DND-41 (cell line): ENCODE results near the gene PEAK1.

Experiments
- ATAC-seq: fragments of 200-7000 bp; cut with Tn5 transposase; 3 replicates; pipeline ENCODE4 v1.9.1; 2021; ENCODE audit warnings: low read depth; ENCODE audit not compliant: insufficient read depth
- DNase-seq: peaks from one replicate; pipeline ENCODE4 v3.0.0-alpha.2; 2020
- H2AFZ ChIP-seq: 2 replicates; pipeline ENCODE4 v1.6.0; 2012; ENCODE audit warnings: low read depth, low read length
- H3K27ac ChIP-seq: 2 replicates; pipeline ENCODE4 v1.5.1; 2012; ENCODE audit warnings: low read length, inconsistent platforms
- H3K27me3 ChIP-seq: fragments of 200-600 bp; sonication (generic); 2 replicates; pipeline ENCODE4 v1.6.0; 2012; ENCODE audit warnings: low read length, mild to moderate bottlenecking, inconsistent platforms; ENCODE audit not compliant: insufficient read depth, poor library complexity
- H3K36me3 ChIP-seq: 2 replicates; pipeline ENCODE4 v1.5.1; 2012; ENCODE audit warnings: low read length, inconsistent platforms; ENCODE audit not compliant: insufficient read depth
- H3K4me1 ChIP-seq: 2 replicates; pipeline ENCODE4 v1.5.1; 2012; ENCODE audit warnings: mild to moderate bottlenecking, low read length; ENCODE audit not compliant: insufficient read depth
- H3K4me2 ChIP-seq: 2 replicates; pipeline ENCODE4 v1.6.0; 2012; ENCODE audit warnings: mild to moderate bottlenecking, moderate library complexity, low read length, inconsistent platforms; ENCODE audit not compliant: insufficient read depth
- H3K4me3 ChIP-seq, 2 experiments: fragments of 200-600 bp in 1 of 2; shearing (Covaris generic) in 1 of 2; 2 replicates each; pipeline ENCODE4 v1.5.1; 2012 to 2016; ENCODE audit warnings: inconsistent platforms in 2 of 2, low read length in 2 of 2, mild to moderate bottlenecking in 2 of 2, low read depth in 1 of 2, moderate library complexity in 1 of 2
- H3K79me2 ChIP-seq: 2 replicates; pipeline ENCODE4 v1.6.0; 2012; ENCODE audit warnings: low read length, inconsistent platforms; ENCODE audit not compliant: insufficient read depth
- H3K9ac ChIP-seq: 2 replicates; pipeline ENCODE4 v1.6.0; 2012; ENCODE audit warnings: low read depth, mild to moderate bottlenecking, inconsistent platforms, low read length, moderate library complexity
- H3K9me3 ChIP-seq: 2 replicates; pipeline ENCODE4 v1.5.1; 2012; ENCODE audit warnings: low read length, moderate library complexity, mild to moderate bottlenecking, inconsistent platforms; ENCODE audit not compliant: insufficient read depth, severe bottlenecking
- H4K20me1 ChIP-seq: 2 replicates; pipeline ENCODE4 v1.6.0; 2012; ENCODE audit warnings: low read length; ENCODE audit not compliant: insufficient read depth
- EZH2 ChIP-seq: IDR thresholded peaks from 3 replicates; pipeline ENCODE4 v1.6.1; 2012; ENCODE audit warnings: borderline replicate concordance, low read depth, mild to moderate bottlenecking, moderate library complexity, low read length, inconsistent platforms; ENCODE audit not compliant: severe bottlenecking
- TF ChIP-seq, protein P1 (sequence below): IDR thresholded peaks from 2 replicates; pipeline ENCODE4 v1.5.1; 2012; ENCODE audit warnings: borderline replicate concordance, low read length, moderate library complexity, mild to moderate bottlenecking; ENCODE audit not compliant: poor library complexity, severe bottlenecking; ENCODE audit errors: extremely low read depth

PEAK1 gene

DNA sequence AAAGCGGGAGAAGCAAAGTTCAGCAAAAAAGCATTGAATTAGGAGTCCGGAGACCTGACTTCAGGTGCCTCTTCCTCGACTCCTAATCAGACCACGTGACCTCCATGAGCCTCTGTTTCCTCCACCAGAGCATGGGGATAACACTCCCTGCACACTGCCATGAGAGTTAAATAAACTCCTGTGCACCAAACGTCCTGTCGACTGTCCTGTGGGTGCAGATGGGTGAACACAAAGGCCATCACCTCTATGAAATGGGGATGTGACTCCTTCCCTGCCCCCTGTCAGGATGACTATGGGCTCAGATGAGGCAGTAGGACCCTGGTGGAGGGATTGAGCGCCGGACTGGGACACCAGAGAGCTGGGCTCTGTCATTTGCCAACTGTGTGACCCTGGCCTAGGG lies 335.5 kb downstream of the PEAK1 start:
- no peak overlapping the region for H3K27ac ChIP-seq
- no peaks in the 10 kb centered on the region for H3K4me1 ChIP-seq
- ATAC-seq: no peak
- H3K4me3 ChIP-seq: no peak overlapping the region
- TF ChIP-seq, protein P1, sequence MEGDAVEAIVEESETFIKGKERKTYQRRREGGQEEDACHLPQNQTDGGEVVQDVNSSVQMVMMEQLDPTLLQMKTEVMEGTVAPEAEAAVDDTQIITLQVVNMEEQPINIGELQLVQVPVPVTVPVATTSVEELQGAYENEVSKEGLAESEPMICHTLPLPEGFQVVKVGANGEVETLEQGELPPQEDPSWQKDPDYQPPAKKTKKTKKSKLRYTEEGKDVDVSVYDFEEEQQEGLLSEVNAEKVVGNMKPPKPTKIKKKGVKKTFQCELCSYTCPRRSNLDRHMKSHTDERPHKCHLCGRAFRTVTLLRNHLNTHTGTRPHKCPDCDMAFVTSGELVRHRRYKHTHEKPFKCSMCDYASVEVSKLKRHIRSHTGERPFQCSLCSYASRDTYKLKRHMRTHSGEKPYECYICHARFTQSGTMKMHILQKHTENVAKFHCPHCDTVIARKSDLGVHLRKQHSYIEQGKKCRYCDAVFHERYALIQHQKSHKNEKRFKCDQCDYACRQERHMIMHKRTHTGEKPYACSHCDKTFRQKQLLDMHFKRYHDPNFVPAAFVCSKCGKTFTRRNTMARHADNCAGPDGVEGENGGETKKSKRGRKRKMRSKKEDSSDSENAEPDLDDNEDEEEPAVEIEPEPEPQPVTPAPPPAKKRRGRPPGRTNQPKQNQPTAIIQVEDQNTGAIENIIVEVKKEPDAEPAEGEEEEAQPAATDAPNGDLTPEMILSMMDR: no peak
- no peak for TF ChIP-seq EZH2
- H3K4me2 ChIP-seq: no peak overlapping the region
- no peak for DNase-seq
- no peaks in the 10 kb centered on the region for H3K36me3 ChIP-seq
- H2AFZ ChIP-seq: no peak overlapping the region
- H3K27me3 ChIP-seq: no peaks in the 10 kb centered on the region
- no peaks in the 10 kb centered on the region for H4K20me1 ChIP-seq
- H3K9me3 ChIP-seq: no peaks in the 10 kb centered on the region
- H3K79me2 ChIP-seq: no peaks in the 10 kb centered on the region
- H3K9ac ChIP-seq: no peak overlapping the region

- Histone ChIP-seq H3K27ac (no peak overlapping the region), H4K20me1 (no peaks in the 10 kb centered on the region), H3K27me3 (no peaks in the 10 kb centered on the region), H3K9me3 (no peaks in the 10 kb centered on the region), H3K4me2 (no peak overlapping the region), H3K79me2 (no peaks in the 10 kb centered on the region), H3K36me3 (no peaks in the 10 kb centered on the region), H3K4me1 (no peaks in the 10 kb centered on the region), H3K9ac (no peak overlapping the region), H3K4me3 (no peak overlapping the region), H2AFZ (no peak overlapping the region)
- TF ChIP-seq, protein P1: no peak
- ATAC-seq: 0 out of 3 replicates have a peak, but pooled peaks have one; percentile 27
- no peak for DNase-seq
These were observed 336.3 kb downstream of the PEAK1 start for GRCh38 chr15:77083381-77084160.

DNA sequence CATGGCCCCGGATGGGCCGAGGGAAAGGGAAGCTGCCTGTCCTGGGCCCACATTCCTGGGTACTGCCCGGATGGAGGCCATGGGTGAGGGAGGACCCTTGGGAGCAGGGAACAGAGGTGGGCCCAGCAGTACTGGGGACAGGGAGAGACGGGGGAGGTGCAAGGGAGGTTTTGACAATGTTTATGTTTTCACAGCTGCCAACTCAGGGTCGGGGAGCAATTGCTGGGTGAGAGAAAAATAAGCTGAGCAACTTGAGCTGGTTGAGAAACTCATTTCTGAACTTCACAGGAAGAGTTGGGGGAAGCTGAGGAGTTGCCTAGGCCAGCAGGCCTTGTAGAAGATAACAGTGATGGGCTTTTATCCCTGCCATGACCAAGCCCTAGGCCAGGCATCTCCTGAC lies 337.9 kb downstream of the PEAK1 start:
- Histone ChIP-seq H3K9me3 (no peaks in the 10 kb centered on the region), H3K27me3 (no peaks in the 10 kb centered on the region), H3K79me2 (no peaks in the 10 kb centered on the region), H3K36me3 (no peaks in the 10 kb centered on the region), H3K4me2 (no peak overlapping the region), H3K4me1 (no peaks in the 10 kb centered on the region), H3K4me3 (no peak overlapping the region), H2AFZ (no peak overlapping the region), H3K27ac (no peak overlapping the region), H4K20me1 (no peaks in the 10 kb centered on the region), H3K9ac (no peak overlapping the region)
- TF ChIP-seq EZH2: no peak
- ATAC-seq: no peak
- no peak for DNase-seq

- Histone ChIP-seq H3K79me2 (no peaks in the 10 kb centered on the region), H3K4me3 (no peak overlapping the region), H4K20me1 (no peaks in the 10 kb centered on the region), H3K27ac (no peak overlapping the region), H3K27me3 (no peaks in the 10 kb centered on the region), H3K9ac (no peak overlapping the region), H3K4me2 (no peak overlapping the region), H3K4me1 (peaks cover 1% of the 10 kb centered on the region), H3K9me3 (no peaks in the 10 kb centered on the region), H2AFZ (no peak overlapping the region), H3K36me3 (no peaks in the 10 kb centered on the region)
- TF ChIP-seq EZH2: no peak
- TF ChIP-seq, protein P1: no peak
- ATAC-seq: no peak
- no peak for DNase-seq
These were observed 343.5 kb downstream of the PEAK1 start for GRCh38 chr15:77076323-77076915.
